OCI-LY3 (cell line): ENCODE measurements around the gene IGHMBP2.

Source experiments
- H2AFZ ChIP-seq: fragments of 200-600, 300-600 bp; shearing (Covaris generic); 2 replicates; pipeline ENCODE4 v1.6.0; 2014; ENCODE audit warnings: antibody characterized with exemption, low read depth, low read length
- H3K27ac ChIP-seq: fragments of 200-600, 300-600 bp; sonication (generic); 2 replicates; pipeline ENCODE4 v1.5.1; 2014; ENCODE audit warnings: mild to moderate bottlenecking, low read length, moderate library complexity, mixed read lengths
- H3K27me3 ChIP-seq: fragments of 200-600, 300-600 bp; sonication (generic); 2 replicates; pipeline ENCODE4 v1.6.1; 2014; ENCODE audit warnings: low read depth, low read length, mixed read lengths
- H3K36me3 ChIP-seq: fragments of 200-600, 300-600 bp; sonication (generic); replicated peaks from 2 replicates; pipeline ENCODE3; 2014; ENCODE audit warnings: low read depth, low read length, mixed read lengths
- H3K4me1 ChIP-seq: fragments of 300-600, 200-600 bp; sonication (generic); 2 replicates; pipeline ENCODE4 v1.6.1; 2014; ENCODE audit warnings: low read length, mixed read lengths
- H3K4me2 ChIP-seq: fragments of 200-600, 300-600 bp; sonication (generic); 2 replicates; pipeline ENCODE4 v1.6.1; 2014; ENCODE audit warnings: low read length, mixed read lengths
- H3K4me3 ChIP-seq: fragments of 300-600, 200-600 bp; sonication (generic); 2 replicates; pipeline ENCODE4 v1.5.1; 2014; ENCODE audit warnings: antibody characterized with exemption, mild to moderate bottlenecking, low read length, moderate library complexity
- H3K79me2 ChIP-seq: fragments of 300-600, 200-600 bp; shearing (Covaris generic); 2 replicates; pipeline ENCODE4 v1.6.1; 2014; ENCODE audit warnings: mild to moderate bottlenecking, low read length, mixed read lengths
- H3K9ac ChIP-seq: fragments of 300-600, 200-600 bp; shearing (Covaris generic); 2 replicates; pipeline ENCODE4 v1.6.0; 2014; ENCODE audit warnings: mild to moderate bottlenecking, low read length, moderate library complexity
- H3K9me3 ChIP-seq: fragments of 200-600, 300-600 bp; shearing (Covaris generic); 2 replicates; pipeline ENCODE4 v1.6.1; 2014; ENCODE audit warnings: low read length, mixed read lengths; ENCODE audit not compliant: insufficient read depth
- H4K20me1 ChIP-seq: fragments of 200-600, 300-600 bp; sonication (generic); 2 replicates; pipeline ENCODE4 v1.6.1; 2016; ENCODE audit warnings: low read length, mixed read lengths; ENCODE audit not compliant: insufficient read depth
- CTCF ChIP-seq: fragments of 200-600, 300-600 bp; sonication (generic); IDR thresholded peaks from 2 replicates; pipeline ENCODE4 v1.5.1; 2014; ENCODE audit warnings: antibody characterized with exemption, low read length, low read depth
- EZH2phosphoT487 ChIP-seq: fragments of 200-600 bp; shearing (Covaris generic); IDR thresholded peaks from 2 replicates; pipeline ENCODE4 v1.6.1; 2018; ENCODE audit warnings: antibody characterized with exemption, mixed run types, low read depth

The IGHMBP2 gene

GRCh38 chr11:68961245-68961644, 57.6 kb downstream of the IGHMBP2 start:
- Histone ChIP-seq H3K27ac (no peak overlapping the region), H3K4me3 (no peak overlapping the region), H4K20me1 (no peaks in the 10 kb centered on the region), H3K9ac (no peak overlapping the region), H3K4me1 (no peaks in the 10 kb centered on the region), H3K27me3 (peaks cover 8% of the 10 kb centered on the region; the same call in 1 of the 2 replicates), H3K4me2 (no peak overlapping the region), H2AFZ (no peak overlapping the region), H3K79me2 (no peaks in the 10 kb centered on the region), H3K9me3 (no peaks in the 10 kb centered on the region), H3K36me3 (no peaks in the 10 kb centered on the region)
- TF ChIP-seq CTCF (no peak), EZH2phosphoT487 (no peak)

- Histone ChIP-seq H3K4me3 (no peak overlapping the region), H3K4me1 (no peaks in the 10 kb centered on the region), H4K20me1 (no peaks in the 10 kb centered on the region), H3K4me2 (no peak overlapping the region), H3K36me3 (no peaks in the 10 kb centered on the region), H3K9me3 (no peaks in the 10 kb centered on the region), H3K79me2 (no peaks in the 10 kb centered on the region), H3K27ac (no peak overlapping the region), H3K9ac (no peak overlapping the region), H2AFZ (no peak overlapping the region), H3K27me3 (peaks cover 8% of the 10 kb centered on the region; the same call in 1 of the 2 replicates)
- TF ChIP-seq CTCF = no peak
- TF ChIP-seq EZH2phosphoT487 = no peak
Observed at GRCh38 chr11:68962527-68963250, 59.0 kb downstream of the IGHMBP2 start.

GRCh38 chr11:68963779-68964178, 60.1 kb downstream of the IGHMBP2 start:
- H3K79me2 ChIP-seq = no peaks in the 10 kb centered on the region
- H2AFZ ChIP-seq = no peak overlapping the region
- no peak overlapping the region for H3K27ac ChIP-seq
- H3K9me3 ChIP-seq = no peaks in the 10 kb centered on the region
- TF ChIP-seq EZH2phosphoT487 = no peak
- TF ChIP-seq CTCF = no peak
- peaks cover 11% of the 10 kb centered on the region; the same call in 1 of the 2 replicates for H3K27me3 ChIP-seq
- no peak overlapping the region for H3K9ac ChIP-seq
- H3K4me2 ChIP-seq = no peak overlapping the region
- H4K20me1 ChIP-seq = no peaks in the 10 kb centered on the region
- H3K36me3 ChIP-seq = no peaks in the 10 kb centered on the region
- H3K4me1 ChIP-seq = no peaks in the 10 kb centered on the region
- H3K4me3 ChIP-seq = no peak overlapping the region

GRCh38 chr11:68965901-68966853, 62.5 kb downstream of the IGHMBP2 start:
- H3K36me3 ChIP-seq = no peaks in the 10 kb centered on the region
- no peak overlapping the region for H2AFZ ChIP-seq
- no peaks in the 10 kb centered on the region for H3K9me3 ChIP-seq
- H4K20me1 ChIP-seq = no peaks in the 10 kb centered on the region
- H3K4me3 ChIP-seq = no peak overlapping the region
- H3K9ac ChIP-seq = no peak overlapping the region
- no peak overlapping the region for H3K4me2 ChIP-seq
- H3K79me2 ChIP-seq = no peaks in the 10 kb centered on the region
- H3K4me1 ChIP-seq = no peaks in the 10 kb centered on the region
- no peak overlapping the region for H3K27ac ChIP-seq
- H3K27me3 ChIP-seq = peaks cover 24% of the 10 kb centered on the region
- TF ChIP-seq CTCF = no peak
- no peak for TF ChIP-seq EZH2phosphoT487
